ENCODE measurements around the gene ACTN1.
A peak's percentile ranks its signal among the peaks of the same experiment; 100 is the strongest.
"Not testable (repeated sequence)": the region's sequence is repeated elsewhere in the genome, so short reads cannot be mapped to it uniquely, and the experiment has no call there.

Gene ACTN1

DNA sequence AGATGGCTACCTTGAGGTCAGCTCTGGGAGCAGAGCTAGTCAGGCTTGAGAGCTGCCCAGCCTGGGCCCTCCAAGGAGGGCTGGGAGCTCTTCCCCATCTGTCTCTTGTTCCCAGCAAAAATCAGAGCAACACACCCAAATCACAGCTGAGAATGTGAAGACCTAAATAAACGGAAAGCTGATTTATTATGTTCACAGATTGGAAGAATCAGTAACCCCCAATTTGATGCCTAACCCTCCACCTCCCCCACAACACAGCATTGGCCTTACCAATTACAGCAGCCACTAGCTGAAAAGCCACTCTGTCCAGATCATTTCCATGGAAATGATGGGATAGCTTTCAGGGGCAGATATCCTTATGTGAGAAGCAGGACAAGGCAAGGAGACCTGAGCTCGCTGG, 7.1 kb upstream of the ACTN1 start:
- no peak for DNase-seq

DNA sequence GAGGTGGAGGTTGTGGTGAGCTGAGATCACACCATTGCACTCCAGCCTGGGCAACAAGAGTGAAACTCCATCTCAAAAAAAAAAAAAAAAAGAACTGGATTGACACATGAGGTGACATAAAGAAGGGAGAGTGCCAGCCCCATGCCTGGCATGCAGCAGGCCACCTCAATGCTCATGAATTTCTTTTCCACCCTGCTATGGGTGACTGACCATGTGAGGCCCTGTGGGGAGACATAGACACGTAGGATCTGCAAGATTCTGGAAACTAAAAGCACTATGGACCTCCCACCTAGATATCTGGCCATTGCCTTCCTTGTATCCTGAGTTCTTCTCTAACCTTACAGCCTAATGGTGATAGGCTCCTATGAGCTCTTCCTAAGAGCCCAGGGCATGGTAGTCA, 5.6 kb upstream of the ACTN1 start:
- no peak for DNase-seq

GRCh38 chr14:68983191-68983590, 4.1 kb upstream of the ACTN1 start:
- DNase-seq = no peak

DNA sequence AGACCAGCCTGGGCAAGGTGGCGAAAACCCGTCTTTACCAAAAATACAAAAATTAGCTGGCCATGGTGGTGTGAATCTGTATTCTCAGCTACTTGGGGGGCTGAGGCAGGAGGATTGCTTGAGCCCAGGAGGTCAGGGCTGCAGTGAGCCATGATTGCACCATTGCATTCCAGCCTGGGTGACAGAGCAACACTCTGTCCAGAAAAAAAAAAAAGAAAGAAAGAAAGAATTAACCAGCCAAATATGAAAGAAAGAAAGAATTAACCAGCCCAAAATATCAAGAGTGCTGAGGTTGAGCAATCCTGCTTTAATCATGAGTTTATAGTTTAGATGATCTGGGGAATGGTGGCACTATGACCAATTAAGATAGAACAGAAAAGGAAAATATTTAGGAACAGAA, 3.5 kb upstream of the ACTN1 start:
- DNase-seq = no peak

GRCh38 chr14:68981539-68981976, 2.5 kb upstream of the ACTN1 start:
- no peak for DNase-seq

DNA sequence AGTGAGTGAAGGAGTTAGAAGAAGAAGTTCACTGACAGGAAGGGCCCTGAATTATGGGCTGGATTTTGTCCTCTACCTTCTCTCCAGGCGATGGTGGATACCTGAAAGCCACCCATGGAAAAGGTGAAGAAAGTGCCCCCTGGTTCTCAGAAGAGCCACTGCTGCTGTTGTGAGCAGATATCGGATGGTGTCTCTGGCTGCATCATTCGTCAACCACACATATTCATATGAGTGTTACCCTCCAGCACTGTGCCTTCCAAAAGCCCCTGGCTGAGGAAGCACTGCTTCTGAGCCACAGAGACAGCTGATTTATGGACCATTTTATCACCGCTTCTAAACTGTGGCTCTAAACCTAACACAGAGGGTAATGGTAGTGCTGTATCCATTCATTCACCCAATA, 2.0 kb upstream of the ACTN1 start:
- DNase-seq = no peak

- no peak for DNase-seq
Measured at GRCh38 chr14:68979722-68980451, 785 bp upstream of the ACTN1 start.

DNA sequence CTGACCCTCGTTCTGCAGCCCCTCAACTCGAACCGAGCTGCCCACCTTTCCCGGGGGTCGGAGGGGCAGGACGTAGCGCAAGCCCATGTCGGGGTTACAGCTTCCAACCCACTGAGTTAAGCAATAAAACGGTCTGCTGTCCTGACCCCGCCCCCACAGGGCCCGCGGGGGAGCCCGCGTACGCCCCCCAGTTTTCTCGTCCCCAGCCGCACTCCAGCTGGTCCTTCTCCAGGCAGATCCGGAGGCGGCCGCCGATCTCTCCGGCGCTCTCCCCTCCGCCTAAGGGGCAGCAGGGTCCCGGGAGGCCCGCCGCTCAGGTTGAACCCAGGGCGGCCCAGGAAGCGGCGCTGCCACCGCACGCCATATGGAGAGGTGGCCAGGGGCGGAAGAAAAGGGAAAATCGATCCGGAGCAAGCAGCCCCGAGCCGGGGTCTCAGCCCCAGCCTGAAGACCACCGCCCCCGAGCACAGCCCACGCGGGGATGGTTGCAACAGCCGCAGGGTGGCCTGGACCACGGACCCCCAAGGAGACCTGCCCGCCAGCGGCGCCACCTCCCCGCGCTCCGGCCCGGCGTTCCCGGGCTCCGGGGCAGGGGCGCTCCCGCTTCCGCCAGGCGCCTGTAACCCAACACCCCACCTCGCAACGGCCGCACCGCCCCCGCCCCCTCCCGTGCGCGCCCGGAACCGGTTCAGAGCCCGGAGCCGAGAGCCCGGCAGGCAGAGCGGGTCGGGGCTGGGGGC, 760 bp downstream of the ACTN1 start:
- peak; percentile 83 for DNase-seq

DNA sequence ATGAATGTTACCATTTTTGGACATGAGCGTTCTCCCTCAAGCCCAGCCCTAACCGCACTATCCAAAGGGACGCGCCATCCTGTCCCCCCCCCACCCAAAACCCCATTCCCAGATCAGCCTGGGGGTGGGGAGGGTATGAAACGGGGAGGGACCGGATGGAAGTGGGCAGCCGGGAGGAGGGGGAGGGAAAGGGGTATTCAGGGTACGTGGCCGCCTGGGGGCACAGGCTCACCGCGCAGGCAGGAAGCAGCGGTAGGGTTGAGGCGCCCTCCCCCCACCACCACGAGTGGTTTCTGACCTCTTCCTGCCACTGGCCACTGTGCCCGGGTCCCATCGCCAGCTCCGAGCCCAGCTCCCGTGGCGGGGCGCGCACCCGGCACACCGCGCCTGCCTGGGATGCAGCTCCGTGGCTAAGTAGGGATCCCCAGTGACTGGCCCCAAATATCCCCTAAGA, 1.4 kb downstream of the ACTN1 start:
- DNase-seq = peak; percentile 81

GRCh38 chr14:68977180-68977717, 1.9 kb downstream of the ACTN1 start:
- DNase-seq = peak; percentile 85

DNA sequence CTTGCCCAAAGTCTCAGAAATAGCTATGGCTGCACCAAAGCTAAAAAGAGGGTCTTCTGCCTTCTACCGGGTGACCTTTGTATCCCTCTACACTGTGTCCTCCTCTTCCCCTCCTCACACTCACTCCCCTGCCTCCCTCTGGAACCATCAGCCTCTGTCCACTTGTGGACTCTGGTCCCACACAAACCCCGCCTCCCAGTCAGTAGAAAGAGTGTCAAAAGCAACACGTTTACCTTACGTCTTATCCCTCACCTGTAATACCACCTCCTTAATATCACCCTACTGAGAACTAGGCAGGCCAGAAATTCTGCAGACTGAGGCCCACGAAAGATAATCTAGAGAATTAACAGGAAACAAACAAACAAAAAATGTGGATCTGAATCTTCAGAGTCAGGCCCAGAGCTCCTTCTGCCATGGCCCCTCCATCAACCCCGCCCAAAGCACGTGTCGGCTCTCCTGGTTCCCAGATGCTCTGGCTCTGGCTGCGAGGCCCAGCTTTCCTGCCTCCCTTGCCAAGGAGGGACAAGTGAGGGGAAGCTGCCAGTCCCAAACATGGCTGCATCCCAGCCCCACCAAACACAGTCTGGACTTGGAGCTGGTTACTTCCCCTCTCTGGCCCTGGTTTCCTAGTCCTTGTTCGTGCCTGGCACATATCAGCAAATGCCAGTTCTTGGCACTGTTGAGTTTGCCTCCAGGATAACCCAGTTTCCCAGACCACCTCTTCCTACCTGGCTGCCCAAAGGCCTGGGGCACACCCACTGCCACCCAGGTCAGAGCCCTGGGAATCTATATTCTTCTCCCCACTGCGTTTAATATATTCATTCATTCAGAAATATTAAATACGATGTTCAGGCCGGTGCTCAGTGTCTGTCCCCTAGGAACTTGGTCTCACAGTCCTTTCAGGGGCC, 2.7 kb downstream of the ACTN1 start:
- DNase-seq = no peak

DNA sequence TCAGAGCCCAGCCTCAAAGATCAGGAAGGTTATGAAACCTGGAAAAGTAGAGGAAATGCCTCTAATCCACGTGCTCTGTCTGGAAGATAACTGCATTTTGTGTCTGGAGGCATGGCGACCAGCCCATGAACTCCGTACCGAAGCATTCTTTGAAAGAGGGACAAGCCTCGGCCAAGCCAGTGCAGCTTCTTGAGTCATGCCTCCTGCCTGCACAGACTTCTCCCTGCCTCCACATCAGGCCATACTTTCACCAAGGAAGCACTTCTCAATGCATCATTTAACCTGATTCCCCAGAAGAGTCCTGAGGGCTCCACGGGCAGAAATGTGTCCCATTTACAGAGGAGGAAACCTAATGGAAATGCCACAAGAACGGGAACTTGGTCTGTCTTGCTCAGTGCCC, 3.4 kb downstream of the ACTN1 start:
- no peak for DNase-seq

DNA sequence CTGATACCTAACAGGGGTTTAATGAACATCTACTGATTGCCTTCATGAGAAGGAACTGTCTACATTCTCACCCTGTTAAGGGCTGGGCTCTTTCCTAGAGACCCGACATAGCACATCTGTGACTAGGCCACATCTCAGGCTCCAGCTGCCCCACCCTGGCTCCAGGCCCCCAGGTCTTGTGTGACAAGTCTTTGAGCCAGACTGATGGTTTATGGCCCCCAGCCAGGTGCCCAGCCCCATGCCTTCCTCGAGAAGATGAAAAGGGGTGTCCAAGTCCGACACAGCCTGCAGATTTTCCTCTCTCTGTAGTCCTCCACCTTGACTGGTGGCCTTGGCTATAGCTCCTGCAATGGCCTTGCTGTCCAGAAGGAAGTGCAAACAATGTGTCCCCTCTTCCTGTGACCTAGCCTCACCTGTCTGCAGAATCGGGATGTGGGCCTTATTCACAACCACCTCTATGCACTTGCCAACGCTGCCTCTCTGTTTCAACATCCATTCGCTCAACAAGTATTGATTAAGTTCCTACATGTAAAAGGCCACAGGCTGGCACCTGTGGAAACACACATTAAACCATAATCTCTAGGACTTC, 4.2 kb downstream of the ACTN1 start:
- DNase-seq = no peak

DNA sequence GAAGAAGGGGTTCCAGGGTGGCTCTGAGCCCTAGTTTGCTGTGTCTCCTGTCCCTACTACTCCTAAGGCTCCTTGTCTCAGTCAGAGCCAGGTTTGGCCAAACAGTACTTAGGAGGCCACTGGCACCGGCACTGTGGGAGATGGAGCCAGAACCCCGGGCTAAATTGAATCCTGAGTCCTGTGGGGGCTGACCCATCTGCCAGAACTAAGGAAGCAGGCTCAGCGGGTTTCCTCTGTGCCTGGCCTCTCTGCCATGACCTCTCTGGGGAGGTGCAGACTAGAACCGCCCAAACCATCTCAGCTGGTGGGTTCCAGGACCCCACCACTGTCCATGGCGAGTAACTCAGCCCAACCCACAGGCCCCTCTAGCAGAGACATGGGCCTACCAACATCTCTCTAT, 5.5 kb downstream of the ACTN1 start:
- no peak for DNase-seq

GRCh38 chr14:68973219-68973565, 5.9 kb downstream of the ACTN1 start:
- DNase-seq = not testable (repeated sequence)

- no peak for DNase-seq
Measured at GRCh38 chr14:68972507-68973218, 6.4 kb downstream of the ACTN1 start.

- no peak for DNase-seq
Measured at GRCh38 chr14:68971411-68972035, 7.6 kb downstream of the ACTN1 start.

DNA sequence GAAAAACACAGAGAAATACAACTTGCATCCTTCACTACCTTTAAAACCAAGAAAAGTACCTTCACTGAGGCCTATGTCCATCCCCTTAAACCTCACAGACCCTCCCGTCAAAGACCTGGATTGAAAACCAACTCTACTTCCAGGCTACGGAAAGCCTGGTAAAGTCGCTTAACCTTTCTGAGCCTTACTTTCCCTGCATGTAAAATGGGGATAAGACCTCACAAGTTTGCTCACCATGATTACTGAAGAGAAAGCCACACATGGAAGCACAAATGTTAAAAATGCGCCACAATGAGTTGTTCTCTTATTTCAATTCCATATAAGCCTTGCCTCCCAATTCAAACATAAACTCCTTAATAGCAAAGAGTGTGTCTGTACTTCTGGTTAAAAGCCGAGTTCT, 8.4 kb downstream of the ACTN1 start:
- no peak for DNase-seq

DNA sequence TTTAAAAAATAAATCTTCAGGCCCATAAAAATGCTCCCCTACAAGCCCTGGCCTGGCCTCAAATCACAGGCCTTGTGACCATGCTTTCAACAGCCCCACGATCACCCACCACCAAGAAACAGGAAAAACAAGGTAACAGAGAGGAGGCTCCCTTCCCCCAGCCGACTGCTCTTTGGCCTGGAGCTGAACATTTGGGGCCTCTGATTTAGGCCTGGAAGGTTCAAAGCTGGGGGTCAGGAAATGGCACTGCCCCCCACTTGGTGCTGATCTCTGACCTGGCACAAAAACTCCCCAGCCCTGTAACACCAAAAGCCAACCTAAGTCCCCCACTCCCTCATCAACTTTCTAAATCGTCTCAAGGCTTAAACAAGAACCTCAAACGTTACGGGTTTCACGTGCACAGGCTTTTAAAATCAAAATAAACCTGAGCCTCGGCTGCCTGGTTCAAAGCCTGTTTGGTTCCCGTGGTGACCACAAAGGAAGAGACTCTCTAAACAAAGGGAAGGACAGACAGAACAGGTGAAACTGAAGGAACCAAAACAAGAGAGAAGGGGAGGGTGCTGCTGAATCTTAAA, 9.0 kb downstream of the ACTN1 start:
- DNase-seq = peak; percentile 58

DNA sequence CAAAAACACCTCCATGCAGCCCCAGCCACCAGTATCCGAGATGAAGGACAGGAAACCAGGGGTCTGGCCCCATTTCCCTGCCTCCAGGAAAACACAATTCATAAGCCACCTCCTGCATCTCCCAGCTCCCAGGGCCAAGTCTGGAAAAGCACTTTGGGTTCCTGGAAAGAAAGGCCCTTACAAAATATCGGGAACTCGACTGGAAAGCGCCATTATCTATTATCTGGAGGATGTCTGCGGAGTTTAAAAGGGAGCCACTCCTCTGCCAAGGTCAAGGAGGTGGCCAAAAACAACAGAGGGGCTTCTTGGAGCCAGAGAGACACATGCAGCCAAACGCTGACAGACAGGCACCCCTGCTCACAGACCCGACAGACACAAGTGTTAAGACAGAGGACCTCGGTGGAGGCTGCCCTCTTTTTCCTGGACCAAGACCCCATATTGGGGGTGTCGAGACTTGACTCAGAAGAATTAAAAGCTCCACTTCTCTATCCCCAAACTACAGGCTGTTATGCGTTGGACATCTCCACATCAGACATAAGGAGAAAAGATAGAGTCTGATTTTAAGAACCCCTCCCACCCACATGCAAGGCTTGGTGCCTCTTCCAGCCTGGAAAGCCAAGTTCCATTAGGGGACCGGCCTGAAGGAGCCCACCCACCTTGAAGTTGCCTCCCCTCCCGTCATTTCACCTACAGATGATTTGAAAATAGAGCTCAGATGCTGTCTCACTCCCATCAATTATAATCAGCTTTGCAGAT, 9.6 kb downstream of the ACTN1 start:
- DNase-seq = no peak

DNA sequence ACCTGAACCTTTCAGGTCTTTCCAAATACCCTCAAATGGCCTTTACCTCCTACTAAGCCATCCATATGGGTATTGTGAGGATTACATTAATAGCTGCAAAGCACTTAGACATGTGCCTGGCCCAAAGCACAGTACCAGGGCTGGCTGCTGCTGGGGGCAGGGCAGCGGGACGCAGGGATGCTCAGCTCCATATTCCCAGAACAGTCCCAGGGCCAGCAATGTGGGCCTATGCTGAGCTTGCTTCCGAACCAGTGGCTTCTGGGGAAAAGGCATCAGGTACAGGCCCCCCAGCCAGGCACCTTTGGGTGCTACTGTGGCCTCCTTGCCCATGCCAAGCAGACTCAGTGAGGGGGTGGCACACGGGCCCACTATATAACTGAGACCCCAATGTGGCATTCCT, 10.4 kb downstream of the ACTN1 start:
- DNase-seq = no peak
